Inferior parietal cortex (tissue), 1 donor: ENCODE results near the gene MOB2.

Experiments used
- DNase-seq: peaks from one replicate; pipeline ENCODE4 v3.0.0-alpha.2; 2016; ENCODE audit errors: extremely low spot score

The MOB2 gene

DNA sequence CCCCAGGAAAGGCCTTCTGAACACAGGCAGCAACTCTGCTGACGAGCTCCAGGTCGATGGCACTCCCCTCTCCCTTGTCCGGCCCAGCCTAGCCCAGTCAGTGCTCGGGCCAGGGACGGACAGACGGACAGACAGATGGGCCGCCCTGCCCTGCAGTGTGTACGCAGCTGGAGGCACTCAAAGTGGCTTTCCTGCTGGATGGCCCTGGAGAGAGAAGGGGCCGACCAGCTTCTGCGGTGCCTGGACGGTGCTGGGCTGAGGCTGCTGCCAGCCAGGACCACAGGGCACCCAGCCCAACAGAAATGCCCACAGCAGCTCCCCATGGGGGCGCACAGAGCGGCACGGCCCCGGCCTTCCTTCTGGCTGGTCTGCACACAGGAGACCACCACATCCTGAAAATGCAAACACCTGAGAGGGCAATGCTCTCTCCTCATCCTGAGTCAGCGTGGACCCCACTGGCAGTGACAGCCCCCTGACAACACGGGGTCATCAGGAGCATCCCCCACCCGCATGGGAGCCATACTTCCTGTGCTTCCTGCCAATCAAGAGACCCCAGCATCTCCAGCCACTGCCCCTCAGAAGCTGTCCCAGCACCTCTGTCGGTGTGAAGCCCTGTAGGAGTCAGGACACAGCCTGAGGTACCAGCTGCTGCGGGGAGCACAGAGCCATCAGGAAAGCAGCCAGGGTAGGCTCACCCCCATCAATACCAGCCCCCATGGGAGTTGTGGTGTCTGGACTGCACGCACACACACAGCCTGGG lies 692 bp upstream of the MOB2 start:
- DNase-seq = no peak

DNA sequence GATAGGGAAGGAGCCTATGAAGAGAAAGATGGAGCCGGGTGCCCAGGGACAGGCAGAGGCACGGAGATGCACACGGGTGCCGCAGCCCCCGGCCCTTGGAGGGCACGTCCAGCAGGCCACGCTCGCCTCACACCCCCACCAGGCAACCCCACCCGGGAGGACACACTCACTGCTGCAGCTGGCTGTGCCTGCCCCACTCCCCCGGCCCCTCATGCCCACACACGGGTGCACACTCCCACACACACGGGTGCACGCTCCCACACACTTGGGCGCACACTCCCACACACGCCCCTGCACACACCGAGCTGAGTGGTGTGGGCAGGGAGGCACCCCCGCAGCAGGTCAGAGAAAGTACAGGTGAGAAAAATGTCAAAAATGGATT lies 1.1 kb downstream of the MOB2 start:
- no peak for DNase-seq

DNA sequence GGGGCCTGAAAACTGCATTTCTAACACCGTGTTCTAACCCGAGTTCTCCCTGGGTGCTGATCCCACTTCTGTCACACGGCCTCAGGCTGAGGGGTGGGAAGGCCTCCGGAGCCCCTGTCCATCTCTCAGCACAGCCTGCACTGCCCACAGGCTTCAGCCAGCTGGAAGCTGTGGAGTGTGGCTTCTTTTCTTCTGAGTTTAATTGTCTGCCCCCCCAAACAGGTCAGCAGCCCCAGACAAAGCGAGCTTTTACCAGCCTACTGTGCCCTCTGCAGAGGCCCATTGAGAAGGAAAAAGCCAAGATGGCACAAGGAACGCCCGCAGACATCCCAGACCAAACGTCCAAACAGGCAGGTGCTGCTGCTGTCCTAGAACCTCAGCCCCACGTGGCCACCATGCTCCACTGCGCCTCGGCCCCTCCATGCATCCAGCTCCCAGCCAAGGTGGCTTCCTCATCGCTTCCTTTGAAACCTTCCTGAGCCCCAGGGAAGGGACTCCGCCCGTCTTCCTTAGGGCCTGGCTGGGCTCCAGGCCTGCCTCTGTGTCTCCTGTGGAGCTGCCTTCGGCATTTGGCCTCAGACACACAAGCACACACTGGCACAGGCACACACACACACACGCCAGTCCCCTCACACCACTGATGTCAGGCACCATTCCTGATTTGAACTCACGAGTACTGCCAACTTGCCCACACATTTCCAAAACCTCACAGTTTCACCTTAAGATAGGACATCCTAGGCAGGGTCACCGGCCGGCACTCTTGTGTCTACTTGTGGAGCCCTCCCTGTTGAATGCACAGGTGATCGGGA lies 1.7 kb downstream of the MOB2 start:
- DNase-seq = no peak

DNA sequence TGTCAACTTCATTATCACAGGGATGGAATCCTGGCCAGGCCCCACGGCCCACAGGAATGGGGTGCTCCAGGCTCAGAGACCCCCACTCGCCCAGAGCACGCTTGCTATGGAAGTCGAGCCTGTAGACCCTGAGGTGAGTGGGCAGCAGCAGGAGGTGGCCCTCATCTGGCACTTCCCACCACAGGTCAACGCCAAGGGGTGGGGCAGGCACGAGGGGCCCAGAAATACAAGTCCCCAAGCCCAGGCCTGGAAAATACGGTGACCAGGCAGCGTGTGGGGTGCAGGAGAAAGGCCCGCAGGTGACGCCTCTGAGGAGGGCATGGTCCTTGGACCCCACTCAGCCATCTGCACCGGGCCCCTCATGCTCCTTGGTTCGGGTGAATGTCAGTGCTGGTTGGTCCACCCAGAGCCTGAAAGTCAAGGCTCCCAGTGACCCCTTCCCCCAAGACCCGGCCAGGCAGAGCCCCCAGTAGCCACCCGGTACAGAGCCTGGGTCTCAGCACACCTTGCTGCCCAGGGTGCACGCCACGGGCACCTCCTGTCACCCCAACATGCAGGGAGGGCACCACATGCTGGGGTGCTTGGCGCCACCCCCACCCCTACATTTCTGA lies 2.4 kb downstream of the MOB2 start:
- DNase-seq = no peak

DNA sequence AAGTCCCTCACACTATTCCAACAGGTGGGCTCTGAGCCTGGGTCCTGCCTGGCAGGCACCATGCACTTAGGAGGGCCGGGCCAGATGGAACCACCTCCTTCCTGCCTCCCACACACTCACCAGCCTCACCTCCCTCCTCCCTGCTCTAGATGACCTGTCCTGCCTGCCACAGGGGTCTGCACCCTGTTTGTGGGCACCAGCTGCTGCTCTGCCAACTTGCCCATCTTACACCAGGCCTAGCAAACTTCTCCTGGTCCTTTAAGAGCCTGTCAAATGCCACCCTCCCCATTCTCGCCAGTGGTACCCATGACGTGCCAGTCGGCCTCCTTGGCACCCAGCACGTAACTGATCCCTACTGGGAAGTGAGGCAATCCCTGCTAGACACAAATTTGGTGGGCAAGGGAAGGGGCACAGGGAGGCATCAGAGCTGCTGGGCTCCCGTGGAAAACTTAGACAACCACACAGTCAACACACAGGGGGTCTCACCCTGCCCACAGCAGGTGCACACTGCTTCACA lies 3.1 kb downstream of the MOB2 start:
- DNase-seq = no peak

DNA sequence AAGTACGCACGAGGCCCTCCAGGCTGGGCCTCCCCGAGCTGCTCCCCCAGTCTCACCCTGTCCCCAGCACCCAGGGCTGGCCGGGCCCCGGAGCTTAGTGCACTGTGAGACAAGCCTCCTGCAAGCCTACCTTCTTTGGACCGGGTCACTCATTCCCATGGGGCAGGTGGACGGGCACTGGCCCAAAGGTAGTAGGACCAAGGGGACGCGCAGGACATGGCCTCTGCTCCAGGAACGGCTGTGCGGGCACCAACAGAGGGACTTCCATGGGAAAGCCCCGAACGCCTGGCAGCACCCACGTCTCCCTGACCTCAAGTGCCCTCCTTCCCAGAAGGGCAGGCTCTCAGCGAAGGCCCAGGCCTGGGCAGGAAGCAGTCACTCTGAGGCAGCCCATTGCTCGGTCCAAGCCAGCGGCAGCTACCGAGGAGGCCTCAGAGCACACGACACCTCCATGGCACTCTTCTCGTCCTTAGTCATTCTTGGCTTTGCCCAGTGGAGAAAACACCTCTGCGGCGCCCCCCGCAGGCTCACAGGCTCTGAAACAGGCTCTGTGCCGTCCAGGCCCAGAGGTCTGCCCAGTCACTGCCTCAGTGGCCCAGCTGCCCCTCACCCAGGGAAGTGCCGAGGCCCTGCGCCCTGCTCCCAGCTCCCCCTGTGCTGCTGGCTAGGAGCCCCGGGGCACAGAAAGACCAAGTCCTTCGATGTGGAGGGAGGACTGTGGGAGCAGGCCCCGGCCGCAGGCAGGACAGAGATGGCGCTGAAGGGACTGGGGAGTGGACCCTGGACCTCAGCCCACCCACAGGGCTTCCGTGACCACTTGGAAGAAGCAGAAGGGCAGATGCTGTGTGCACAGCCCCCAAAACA lies 3.8 kb downstream of the MOB2 start:
- no peak for DNase-seq

DNA sequence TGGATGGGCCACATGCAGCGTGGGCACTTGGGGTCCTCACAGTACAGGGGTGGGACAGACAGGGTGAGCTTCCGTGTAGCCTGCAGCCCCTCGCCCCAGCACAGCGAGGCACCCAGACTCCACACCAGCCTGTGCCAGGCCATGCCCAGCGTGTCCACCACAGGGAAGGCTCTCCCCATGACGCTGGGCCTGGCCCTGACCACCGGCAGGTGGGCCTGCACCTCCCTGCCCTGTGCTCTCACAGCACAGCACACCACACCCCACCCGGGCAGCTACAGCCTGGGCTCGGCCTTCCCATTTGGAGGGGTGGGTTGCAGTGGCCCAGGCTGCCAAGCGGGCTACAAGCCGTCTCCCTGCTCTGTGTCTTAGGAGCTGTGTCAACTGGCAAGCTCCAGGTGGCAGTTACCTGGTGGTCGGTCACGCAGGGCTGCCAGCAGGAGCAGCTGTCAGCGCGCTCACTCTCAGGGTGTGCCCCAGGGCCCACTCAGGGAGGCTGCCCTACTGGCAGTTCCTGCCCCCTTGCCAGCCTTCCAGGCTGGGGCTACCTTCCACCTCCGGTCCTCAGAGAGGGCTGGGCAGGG lies 4.6 kb downstream of the MOB2 start:
- no peak for DNase-seq

DNA sequence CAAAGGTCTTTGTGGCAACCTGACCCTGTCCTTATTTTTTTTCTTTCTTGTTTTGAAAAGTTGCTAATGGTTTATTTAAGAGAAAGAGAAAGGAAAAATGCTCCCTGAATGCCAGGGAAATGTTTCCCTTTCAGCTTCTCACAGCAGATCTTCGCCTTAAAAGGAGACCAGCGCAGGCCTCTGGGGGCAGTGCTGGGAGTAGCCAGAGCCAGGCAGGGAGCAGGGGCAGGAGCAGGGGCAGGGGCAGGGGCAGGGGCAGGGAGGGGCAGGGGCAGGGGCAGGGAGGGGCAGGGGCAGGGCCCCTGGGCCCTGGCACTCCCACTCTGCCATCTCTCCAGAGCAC lies 5.1 kb downstream of the MOB2 start:
- DNase-seq = no peak

DNA sequence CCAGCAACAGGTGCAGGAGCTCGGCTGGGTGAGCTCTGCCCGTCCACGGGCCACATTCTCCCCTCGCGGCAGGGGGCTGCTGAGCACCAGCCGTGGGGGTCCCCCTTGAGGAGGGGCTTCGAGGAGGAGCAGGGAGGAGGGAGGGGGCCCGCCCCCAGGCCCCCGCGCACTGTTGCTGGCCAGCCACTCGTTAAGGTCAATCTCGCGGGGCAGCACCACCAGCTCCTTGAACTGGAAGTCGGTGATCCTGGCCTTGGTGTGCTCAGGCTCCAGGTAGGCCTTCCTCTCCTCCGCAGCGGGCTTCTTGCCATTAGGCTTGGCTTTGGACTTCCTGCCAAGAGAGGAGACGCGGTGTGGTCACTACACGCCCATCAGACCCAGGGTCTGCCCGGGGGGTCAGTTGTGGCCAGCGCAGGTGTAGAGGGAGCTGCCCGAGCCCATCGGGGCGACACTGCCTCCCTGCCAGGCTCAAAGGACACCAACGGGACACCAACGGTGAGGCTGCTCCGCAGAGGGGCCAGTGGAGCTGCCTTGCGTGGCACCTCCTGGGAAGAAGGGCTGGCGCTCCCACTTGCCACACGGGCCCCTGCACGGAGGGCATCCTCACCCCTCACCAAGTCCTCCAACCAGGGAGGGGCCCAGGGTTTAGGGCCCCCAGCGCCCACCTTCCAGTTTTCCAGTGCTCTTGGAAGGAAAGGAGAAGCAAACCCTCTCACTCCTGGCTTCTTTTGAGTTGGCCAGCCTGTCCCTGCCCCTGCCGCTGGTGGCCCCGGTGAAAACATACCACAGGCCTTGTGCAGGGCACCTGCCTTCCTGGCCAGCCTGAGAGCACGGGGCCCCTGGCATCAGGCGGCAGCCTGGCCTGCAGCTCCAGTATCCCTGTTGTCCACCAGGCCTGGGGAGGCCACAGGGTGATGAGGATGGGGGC lies 5.8 kb downstream of the MOB2 start:
- no peak for DNase-seq

DNA sequence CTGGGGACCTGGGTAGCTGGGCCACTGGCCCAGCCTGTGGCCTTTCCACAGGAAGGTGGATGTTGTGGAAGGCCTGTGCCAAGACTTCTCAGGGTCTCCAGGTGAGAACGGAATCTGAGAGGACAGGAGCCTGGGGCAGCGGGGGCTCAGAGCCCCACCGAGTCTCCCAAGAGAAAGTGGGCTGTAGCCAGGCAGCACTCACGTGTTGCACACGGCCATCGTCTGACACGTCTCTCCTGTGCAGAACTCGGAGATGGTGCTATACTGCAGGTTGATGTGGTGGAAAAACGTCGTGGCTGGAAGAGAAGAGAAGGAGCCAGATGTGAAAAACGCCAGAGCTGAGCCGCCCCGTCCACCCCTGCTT lies 6.4 kb downstream of the MOB2 start:
- DNase-seq = no peak

DNA sequence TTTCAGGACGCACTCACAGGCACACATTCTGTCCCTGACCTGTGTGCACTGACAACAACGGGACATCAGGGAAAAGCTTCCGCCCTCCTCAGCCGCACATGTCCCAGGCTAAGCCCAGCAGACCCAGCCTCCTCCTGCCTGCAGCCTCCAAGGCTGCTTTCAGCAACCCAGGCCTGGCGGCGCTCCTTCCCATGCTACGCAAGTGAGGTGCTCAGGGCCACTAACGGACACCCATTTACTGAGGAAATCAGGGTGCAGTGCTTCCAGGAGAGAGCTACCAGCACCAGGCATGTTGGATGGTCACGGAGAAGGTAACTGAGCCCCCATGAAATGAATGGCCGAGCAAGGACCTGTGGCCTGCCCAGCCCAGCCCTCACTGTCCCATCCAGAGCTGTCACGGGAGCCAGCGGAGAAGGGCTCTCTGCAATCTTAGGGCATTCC lies 6.9 kb downstream of the MOB2 start:
- no peak for DNase-seq

DNA sequence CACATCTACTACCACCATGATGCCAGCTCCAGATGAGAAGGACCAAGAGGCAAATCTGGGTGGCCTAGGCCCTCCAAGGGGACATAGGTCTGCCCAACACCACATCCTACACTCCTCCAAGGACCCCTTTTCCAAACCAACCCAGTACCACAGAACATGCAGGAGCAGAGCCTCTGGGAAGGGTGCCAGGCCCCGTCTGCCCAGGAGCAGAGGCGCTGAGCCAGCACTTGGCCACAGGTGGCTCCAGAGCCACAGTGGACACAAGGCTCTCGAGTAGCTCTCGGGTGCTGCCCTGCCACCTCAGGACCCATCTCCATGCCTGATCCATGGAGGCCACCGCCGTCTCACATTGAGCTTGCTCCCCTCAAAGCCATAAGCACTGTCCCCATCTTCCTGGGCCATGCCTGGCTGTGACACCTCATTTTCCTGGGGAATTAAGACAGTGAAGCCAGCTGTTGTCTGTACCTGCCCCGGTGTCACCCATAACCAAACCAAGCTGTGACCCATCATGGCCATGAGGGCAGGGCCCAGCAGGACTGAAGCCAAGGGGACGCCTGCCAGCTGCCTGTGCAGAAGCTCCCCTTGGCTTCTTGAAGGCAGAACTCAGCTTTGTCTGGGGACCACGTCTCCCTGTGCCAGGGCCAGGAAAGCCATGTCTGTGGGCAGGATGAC lies 7.4 kb downstream of the MOB2 start:
- no peak for DNase-seq

DNA sequence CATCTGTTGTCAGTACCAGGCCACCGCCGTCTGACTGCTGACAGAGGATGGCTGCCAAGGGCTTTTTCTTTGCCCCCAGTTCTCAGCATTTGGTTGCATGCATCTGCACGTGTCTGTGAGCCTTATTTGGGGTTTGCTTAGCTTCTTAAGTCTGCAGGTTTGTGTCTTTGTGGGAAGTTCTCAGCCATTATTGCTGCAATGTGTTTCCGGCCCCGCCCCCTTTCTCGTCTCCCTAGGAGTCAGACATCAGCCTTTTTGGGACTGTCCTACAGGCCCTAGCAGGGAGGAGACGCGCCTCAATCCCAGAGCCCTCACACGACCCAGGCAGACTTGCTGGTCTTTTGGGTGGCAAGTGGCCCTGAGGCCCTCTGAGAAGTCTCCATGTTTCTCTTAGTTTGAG lies 8.0 kb downstream of the MOB2 start:
- no peak for DNase-seq

DNA sequence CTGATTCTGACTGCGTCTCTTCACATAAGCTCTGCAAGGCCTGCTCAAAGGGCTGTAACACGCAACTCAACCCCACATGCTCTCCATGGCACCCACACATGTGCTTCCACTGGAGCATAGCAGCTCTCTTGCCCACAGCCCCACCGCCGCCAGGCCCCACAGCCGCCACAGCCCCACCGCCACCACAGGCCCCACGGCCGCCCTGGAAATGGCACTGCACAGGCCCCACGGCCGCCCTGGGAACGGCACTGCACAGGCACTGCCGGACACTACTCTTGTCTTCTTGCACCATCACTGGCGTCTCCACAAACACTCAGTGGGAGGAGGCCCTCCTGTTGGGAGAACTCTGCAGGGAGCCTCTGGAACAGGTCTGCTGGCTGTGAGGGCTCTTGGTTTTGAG lies 8.6 kb downstream of the MOB2 start:
- DNase-seq = no peak

DNA sequence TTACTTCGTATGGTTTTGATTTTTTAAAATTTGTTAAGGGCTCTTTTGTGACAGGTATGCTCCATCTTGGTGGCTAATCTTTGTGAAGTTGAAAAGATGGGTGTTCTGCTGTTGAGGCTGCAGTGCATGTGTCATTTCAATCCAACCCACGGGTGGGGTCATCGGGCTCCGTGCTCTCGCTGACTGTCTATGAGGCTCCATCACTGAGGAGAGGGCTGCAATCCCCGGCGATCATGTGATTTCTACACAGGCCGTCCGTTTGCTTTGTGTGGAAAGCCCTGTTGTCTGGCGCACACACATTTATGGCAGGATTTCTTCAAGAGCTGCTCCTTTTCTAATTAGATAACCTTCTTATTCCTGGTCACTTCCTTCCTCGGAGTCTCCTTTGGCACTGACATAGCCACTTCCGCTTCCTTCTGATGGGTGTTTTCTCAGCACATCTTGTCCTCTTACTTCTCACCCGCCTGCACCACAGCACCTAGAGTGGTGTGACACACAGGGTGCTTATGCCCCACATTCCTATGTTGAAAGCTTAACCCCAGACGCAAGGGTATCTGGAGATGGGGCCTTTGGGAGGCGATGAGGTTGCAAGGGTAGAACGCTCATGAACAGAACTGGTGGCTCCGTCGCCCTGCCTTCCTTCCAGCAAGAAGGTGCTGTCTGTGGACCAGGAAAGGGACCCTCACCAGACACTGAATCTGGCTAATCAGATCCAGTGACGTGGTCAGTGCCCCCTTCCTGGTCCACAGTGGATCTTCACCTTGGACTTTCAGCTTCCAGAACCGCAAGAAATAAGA lies 9.4 kb downstream of the MOB2 start:
- DNase-seq = no peak

DNA sequence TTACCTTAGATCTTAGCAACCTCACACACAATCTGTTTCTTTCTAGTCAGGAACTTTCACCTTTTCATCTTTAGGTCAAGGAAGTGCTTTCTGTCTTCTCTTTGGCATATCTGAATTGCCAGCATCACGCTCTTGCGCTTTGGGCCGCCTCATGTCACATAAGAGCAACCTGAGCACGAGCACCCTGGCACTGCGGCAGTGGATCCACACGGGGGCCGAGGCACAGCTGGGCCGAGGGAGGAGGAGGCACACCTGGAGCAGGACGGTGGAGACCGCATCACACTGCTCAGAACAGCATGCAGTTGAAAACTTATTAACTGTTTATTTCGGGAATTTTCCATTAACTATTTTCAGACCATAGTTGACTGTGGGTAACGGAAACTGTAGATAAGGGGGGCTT lies 10.7 kb downstream of the MOB2 start:
- no peak for DNase-seq

DNA sequence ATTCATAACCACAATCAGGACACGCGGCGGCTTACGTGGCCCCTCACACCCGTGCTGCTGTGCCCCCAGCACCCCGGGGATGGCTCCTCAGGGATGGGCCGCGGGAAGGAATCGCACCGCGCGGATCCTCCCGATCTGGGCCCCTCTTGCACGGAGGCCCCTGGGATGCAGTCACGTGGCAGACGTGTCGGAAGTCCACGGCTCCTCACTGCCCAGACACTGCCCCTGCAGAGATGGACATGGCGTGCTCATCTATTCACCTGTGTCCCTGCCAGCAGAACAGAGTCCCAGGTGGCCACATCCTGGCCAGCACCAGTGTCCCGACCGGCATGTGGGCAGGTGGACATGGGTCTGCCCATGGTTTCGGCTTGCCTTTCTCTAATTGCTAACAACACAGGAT lies 12.8 kb downstream of the MOB2 start:
- DNase-seq = no peak

DNA sequence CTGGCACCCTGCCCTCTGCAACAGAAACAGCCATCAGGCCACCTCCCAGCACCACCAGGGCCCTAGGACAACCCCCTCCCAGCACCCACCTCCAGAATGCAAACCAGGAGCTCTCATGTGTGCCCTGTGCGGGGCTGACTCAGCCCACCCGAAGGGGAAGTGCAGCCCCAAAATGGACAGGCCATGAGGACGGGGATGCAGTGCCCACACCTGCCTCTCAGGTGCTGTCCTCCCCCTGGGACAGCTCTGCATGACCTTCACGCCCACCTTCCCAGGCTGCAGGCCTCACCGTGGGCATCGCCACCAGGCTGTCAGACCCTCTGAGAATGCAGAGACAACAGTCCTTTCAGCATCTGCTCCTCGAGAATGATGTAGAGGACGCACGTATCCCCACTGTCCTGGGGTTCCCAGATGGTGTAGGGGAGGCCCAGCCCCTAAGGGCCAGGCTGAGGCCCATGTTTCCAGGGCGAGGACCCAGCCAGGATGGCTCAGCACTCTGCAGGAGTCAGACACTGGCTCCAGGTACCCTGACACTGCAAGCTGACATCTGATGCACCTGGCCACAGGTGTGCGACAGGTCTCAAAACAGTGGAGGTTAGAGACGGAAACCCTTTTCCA lies 13.5 kb downstream of the MOB2 start:
- no peak for DNase-seq
